CD4-positive, alpha-beta T cell (primary cell): ENCODE data around the gene NRAP. TPM values are rescaled to one million over a fixed set of nuclear protein-coding genes. Genes with fewer than 3 reads are reported as not detected.

ENCODE experiments used
- ATAC-seq: fragments of 200-7000 bp; cut with Tn5 transposase; one replicate; pipeline ENCODE4 v1.10.0; 2022; ENCODE audit warnings: mild to moderate bottlenecking; ENCODE audit not compliant: poor library complexity
- CTCF ChIA-PET: fragments of 350-600 bp; sonication (Branson Sonifier 250); formaldehyde crosslinking; loops from one replicate; lab custom pipeline; 2021; ENCODE audit warnings: antibody characterized with exemption, inconsistent platforms; lab: Charles Lee
- POLR2A ChIA-PET: fragments of 350-600 bp; sonication (Branson Sonifier 250); formaldehyde crosslinking; loops from one replicate; lab custom pipeline; 2021; ENCODE audit warnings: antibody characterized with exemption, inconsistent platforms; lab: Charles Lee
- DNase-seq, 14 experiments: peaks; one replicate each; pipeline ENCODE4 v3.0.0-alpha.2; 2013 to 2020; ENCODE audit warnings: mixed read lengths in 2 of 14
- H3K27ac ChIP-seq, 2 donors: one replicate each; pipeline versions ENCODE4 v1.5.1 to v1.7.0; 2013; ENCODE audit warnings: low read length in 2 of 2, low read depth in 1 of 2, mild to moderate bottlenecking in 1 of 2
- H3K27me3 ChIP-seq, 2 experiments: 1 replicate in 1 of 2; 2 replicates in 1 of 2; pipeline versions ENCODE4 v1.6.1 to v1.7.0; 2013; ENCODE audit warnings: low read length in 2 of 2, control low read depth in 1 of 2, mild to moderate bottlenecking in 1 of 2, moderate library complexity in 1 of 2; ENCODE audit not compliant: insufficient read depth in 2 of 2, control insufficient read depth in 1 of 2
- H3K36me3 ChIP-seq: one replicate; pipeline ENCODE4 v1.6.1; 2013; ENCODE audit warnings: low read length, control low read depth; ENCODE audit not compliant: insufficient read depth
- H3K4me1 ChIP-seq: one replicate; pipeline ENCODE4 v1.6.1; 2013; ENCODE audit warnings: low read length, control low read depth; ENCODE audit not compliant: insufficient read depth
- H3K4me3 ChIP-seq: one replicate; pipeline ENCODE4 v1.5.1; 2013; ENCODE audit warnings: mild to moderate bottlenecking, low read length, moderate library complexity
- H3K9me3 ChIP-seq, 2 experiments: 1 replicate in 1 of 2; 2 replicates in 1 of 2; pipeline versions ENCODE4 v1.6.1 to v1.7.0; 2013; ENCODE audit warnings: low read length in 2 of 2, mild to moderate bottlenecking in 2 of 2, control low read depth in 1 of 2, moderate library complexity in 1 of 2; ENCODE audit not compliant: control insufficient read depth in 1 of 2, insufficient read depth in 1 of 2
- H3K27ac Mint-ChIP-seq: one replicate; pipeline ENCODE4 v1.8.0; 2020; ENCODE audit warnings: mixed read lengths
- H3K27me3 Mint-ChIP-seq: one replicate; pipeline ENCODE4 v1.8.0; 2021; ENCODE audit warnings: mixed read lengths
- H3K36me3 Mint-ChIP-seq: one replicate; pipeline ENCODE4 v1.8.0; 2021; ENCODE audit warnings: low read depth, mixed read lengths
- H3K4me1 Mint-ChIP-seq: one replicate; pipeline ENCODE4 v1.8.0; 2021; ENCODE audit warnings: low read depth, mixed read lengths
- H3K4me3 Mint-ChIP-seq: one replicate; pipeline ENCODE4 v1.8.0; 2020; ENCODE audit warnings: mild to moderate bottlenecking, mixed read lengths
- H3K9me3 Mint-ChIP-seq: one replicate; pipeline ENCODE4 v1.8.0; 2020; ENCODE audit warnings: mixed read lengths
- intact Hi-C, 2 experiments: fragments of 100-400 bp; cut with DNase I in 1 of 2; cut with micrococcal nuclease in 1 of 2; formaldehyde crosslinking; loops; one replicate each; pipeline versions ENCODE4 v1.15.1 to v1.9.0; 2023 to 2025; cut with DNase I, micrococcal nuclease
- total RNA-seq, 174 experiments: library from RNA in 2 of 174; stranded (reverse) in 2 of 174; gene quantifications; one replicate each; pipeline ENCODE4 v1.2.3 and lab custom pipeline; 2021 to 2026
- TF ChIP-seq, protein P1 (sequence below): fragments of 200-600 bp; IDR thresholded peaks from one replicate; pipeline ENCODE4 v1.8.0; 2022; ENCODE audit warnings: antibody characterized with exemption, mild to moderate bottlenecking

Gene NRAP
- total RNA-seq, 2 experiments from 2014 or later, result not detected

DNA sequence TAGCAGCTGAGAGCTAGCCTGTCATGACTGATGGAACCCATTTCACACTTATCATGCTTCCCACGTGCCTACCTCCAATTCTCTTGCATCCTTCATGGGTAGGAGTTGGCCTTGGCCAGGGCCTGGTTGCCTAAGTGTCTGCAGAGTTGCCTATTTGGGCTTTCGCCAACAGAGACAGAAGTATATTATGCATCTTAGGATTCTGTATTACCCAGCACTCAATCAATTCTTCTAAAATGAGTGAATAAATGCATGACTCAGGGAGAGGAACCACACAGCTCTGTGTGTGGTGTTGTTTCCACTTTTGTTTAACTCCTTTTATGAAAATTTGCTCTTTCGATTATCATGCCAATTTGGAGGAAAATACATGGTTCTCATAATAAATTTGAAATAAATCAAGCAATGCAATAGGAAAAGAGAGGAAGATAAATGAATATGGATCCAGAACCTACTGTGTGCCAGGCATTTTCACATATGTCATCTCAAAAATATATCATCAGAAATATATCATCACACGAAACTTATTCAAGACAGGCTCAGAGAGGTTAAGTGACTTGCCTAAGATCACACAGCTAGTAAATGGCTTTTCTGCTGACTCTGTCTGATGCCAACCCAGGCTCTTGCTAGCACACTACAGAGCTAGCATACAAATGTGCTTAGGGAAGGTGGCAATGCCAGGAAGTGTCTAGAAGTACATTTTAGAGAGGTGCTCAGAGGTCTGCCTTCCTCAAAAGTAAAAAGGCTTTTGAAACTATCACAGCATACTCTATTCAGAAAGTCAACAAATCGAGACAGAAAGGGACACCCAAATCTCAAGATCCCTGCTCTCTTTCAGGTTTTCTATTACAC is 120.5 kb downstream of the NRAP start:
- H3K27ac Mint-ChIP-seq, result no peak overlapping the region
- Histone ChIP-seq H3K27me3 (no peaks in the 10 kb centered on the region), H3K9me3 (no peaks in the 10 kb centered on the region), H3K4me1 (no peaks in the 10 kb centered on the region), H3K27ac (no peak overlapping the region), H3K36me3 (no peaks in the 10 kb centered on the region), H3K4me3 (no peak overlapping the region)
- peaks cover 13% of the 10 kb centered on the region for H3K27me3 Mint-ChIP-seq
- ChIA-PET POLR2A (no interaction called here), CTCF (no interaction called here)
- H3K4me3 Mint-ChIP-seq, result no peak overlapping the region
- H3K9me3 Mint-ChIP-seq, result no peaks in the 10 kb centered on the region
- no peak for DNase-seq
- no peak for ATAC-seq
- H3K4me1 Mint-ChIP-seq, result no peaks in the 10 kb centered on the region
- TF ChIP-seq, protein P1, sequence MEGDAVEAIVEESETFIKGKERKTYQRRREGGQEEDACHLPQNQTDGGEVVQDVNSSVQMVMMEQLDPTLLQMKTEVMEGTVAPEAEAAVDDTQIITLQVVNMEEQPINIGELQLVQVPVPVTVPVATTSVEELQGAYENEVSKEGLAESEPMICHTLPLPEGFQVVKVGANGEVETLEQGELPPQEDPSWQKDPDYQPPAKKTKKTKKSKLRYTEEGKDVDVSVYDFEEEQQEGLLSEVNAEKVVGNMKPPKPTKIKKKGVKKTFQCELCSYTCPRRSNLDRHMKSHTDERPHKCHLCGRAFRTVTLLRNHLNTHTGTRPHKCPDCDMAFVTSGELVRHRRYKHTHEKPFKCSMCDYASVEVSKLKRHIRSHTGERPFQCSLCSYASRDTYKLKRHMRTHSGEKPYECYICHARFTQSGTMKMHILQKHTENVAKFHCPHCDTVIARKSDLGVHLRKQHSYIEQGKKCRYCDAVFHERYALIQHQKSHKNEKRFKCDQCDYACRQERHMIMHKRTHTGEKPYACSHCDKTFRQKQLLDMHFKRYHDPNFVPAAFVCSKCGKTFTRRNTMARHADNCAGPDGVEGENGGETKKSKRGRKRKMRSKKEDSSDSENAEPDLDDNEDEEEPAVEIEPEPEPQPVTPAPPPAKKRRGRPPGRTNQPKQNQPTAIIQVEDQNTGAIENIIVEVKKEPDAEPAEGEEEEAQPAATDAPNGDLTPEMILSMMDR, result no peak
- intact Hi-C loops, result no loop called here
- H3K36me3 Mint-ChIP-seq, result no peaks in the 10 kb centered on the region

DNA sequence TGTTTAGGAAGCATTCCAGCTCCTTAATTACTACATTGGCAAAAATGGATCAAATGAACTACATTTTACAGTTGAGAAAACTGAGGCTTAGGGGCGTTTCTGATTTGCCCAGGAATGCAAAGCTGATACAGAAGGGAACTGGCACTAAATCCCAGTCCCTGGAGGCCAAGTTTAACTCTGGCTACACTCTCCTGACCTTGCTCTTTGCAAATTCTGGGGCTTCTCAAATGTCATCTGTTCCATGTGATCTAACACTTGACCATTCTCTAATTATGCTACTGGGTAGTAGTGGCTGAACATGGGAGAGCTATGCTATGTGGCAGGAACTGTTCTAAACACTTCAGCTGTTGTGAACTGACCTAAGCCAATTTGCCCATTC is 122.3 kb downstream of the NRAP start:
- no peaks in the 10 kb centered on the region for H3K27me3 ChIP-seq
- H3K4me3 ChIP-seq, result no peak overlapping the region
- Mint-ChIP-seq H3K9me3 (no peaks in the 10 kb centered on the region), H3K36me3 (no peaks in the 10 kb centered on the region), H3K4me1 (no peaks in the 10 kb centered on the region), H3K27me3 (peaks cover 9% of the 10 kb centered on the region), H3K4me3 (no peak overlapping the region), H3K27ac (no peak overlapping the region)
- POLR2A ChIA-PET, result no interaction called here
- ATAC-seq (no peak), DNase-seq (no peak)
- intact Hi-C loops, result no loop called here
- H3K27ac ChIP-seq, result no peak overlapping the region
- TF ChIP-seq, protein P1, result no peak
- CTCF ChIA-PET, result no interaction called here
- no peaks in the 10 kb centered on the region for H3K4me1 ChIP-seq
- no peaks in the 10 kb centered on the region for H3K9me3 ChIP-seq
- H3K36me3 ChIP-seq, result no peaks in the 10 kb centered on the region

DNA sequence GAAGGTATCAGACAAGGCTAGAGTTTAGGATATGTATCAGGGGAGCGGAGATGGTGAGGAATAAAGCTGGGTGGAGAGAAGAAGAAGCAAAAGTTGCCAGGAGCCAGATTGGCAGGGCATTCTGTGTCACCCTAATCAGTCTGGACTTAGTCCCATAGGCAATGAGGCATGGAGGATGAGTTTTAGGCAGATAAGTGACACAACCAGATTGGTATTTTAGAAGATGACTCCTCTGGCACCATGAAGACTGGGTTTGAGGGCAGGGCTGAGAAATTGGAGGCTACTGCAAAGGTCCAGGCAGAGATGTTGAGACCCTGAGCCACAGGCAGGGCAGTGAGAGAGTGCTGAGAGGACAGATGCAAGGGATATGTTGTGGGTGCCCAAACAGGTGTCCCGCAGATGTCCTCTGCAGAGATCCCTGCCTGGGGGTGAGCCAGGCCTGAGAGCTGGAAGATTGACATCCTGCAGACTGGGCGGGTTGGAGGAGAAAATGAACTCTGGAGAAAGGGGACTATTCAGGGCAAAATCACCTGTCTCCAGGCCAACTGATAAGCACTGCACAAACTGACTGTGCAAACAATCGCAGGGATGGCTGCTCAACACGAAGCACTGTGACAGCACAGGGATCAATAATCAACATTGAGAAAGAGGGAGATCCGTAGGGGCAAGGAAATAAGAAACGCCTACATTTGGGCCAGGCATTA is 122.8 kb downstream of the NRAP start:
- CTCF ChIA-PET, result no interaction called here
- H3K27ac ChIP-seq, result no peak overlapping the region
- POLR2A ChIA-PET, result no interaction called here
- ATAC-seq, result no peak
- intact Hi-C loops, result no loop called here
- no peaks in the 10 kb centered on the region for H3K9me3 Mint-ChIP-seq
- H3K4me3 ChIP-seq, result no peak overlapping the region
- no peak for DNase-seq
- H3K4me1 Mint-ChIP-seq, result no peaks in the 10 kb centered on the region
- H3K27me3 Mint-ChIP-seq, result peaks cover 4% of the 10 kb centered on the region
- H3K27me3 ChIP-seq, result no peaks in the 10 kb centered on the region
- no peak overlapping the region for H3K4me3 Mint-ChIP-seq
- TF ChIP-seq, protein P1, result no peak
- H3K36me3 Mint-ChIP-seq, result no peaks in the 10 kb centered on the region
- no peaks in the 10 kb centered on the region for H3K4me1 ChIP-seq
- no peaks in the 10 kb centered on the region for H3K36me3 ChIP-seq
- no peak overlapping the region for H3K27ac Mint-ChIP-seq
- H3K9me3 ChIP-seq, result no peaks in the 10 kb centered on the region
